HG03097 (cell line): ENCODE measurements around the gene ERAP2.
"Not testable (repeated sequence)": the region's sequence is repeated elsewhere in the genome, so short reads cannot be mapped to it uniquely, and the experiment has no call there.

Experiments used
- ATAC-seq: cut with Tn5 transposase; IDR thresholded peaks from one replicate; pipeline ENCODE4 v1.9.1; 2021; ENCODE audit not compliant: unreplicated experiment, low FRiP score

ERAP2 gene, protein sequence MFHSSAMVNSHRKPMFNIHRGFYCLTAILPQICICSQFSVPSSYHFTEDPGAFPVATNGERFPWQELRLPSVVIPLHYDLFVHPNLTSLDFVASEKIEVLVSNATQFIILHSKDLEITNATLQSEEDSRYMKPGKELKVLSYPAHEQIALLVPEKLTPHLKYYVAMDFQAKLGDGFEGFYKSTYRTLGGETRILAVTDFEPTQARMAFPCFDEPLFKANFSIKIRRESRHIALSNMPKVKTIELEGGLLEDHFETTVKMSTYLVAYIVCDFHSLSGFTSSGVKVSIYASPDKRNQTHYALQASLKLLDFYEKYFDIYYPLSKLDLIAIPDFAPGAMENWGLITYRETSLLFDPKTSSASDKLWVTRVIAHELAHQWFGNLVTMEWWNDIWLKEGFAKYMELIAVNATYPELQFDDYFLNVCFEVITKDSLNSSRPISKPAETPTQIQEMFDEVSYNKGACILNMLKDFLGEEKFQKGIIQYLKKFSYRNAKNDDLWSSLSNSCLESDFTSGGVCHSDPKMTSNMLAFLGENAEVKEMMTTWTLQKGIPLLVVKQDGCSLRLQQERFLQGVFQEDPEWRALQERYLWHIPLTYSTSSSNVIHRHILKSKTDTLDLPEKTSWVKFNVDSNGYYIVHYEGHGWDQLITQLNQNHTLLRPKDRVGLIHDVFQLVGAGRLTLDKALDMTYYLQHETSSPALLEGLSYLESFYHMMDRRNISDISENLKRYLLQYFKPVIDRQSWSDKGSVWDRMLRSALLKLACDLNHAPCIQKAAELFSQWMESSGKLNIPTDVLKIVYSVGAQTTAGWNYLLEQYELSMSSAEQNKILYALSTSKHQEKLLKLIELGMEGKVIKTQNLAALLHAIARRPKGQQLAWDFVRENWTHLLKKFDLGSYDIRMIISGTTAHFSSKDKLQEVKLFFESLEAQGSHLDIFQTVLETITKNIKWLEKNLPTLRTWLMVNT

DNA sequence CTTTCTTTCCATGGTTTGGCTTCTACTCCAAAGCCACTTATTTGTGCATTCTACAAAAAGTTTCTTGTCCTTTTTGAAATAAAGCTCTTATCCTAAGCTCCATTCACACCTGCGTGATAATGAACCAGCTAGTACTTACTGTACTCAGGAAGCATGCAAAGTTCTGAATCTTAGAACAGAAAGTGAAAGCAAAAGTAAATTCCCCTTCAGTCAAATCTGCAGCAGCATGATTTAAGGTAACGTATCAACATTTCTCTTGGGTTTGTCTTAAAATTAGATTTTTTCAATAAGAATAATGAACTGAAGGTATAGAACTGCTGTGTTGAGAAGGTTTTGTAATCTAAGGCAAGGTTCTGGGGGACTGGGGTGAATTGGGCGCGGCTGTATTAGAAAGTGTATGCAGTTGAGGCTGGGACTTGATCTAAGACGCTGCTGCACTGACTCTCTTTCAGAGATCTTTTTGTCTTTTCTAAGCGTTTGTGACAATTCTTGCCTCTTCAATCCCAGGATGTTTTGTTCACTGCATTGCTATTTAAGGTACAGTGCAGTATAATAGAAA lies at the start of gene ERAP2:
TSS of gene ERAP2 (plus strand) at position 209 of the 559 bp plus-strand sequence. CDS start 3,186 bp downstream, outside the sequence.
- ATAC-seq, result peak; percentile 51

DNA sequence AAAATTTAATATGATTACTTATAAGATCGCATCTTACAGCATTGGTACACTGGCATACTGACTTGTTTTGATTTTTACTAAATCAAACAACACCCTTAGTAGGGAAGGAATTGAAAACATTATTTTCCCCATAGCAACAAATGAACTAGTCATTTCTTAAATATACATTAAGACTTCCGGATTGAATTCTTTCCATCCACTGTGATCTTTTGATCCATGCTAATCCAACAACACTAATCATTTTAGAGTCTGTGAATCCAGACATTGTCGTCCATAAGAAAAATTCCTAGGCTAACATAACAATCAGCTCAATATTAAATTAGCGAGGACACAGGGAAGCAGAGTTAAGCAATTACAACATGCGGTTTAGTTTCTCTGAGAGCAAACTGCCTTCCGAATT lies 47.0 kb upstream of the ERAP2 start:
- ATAC-seq, result no peak

DNA sequence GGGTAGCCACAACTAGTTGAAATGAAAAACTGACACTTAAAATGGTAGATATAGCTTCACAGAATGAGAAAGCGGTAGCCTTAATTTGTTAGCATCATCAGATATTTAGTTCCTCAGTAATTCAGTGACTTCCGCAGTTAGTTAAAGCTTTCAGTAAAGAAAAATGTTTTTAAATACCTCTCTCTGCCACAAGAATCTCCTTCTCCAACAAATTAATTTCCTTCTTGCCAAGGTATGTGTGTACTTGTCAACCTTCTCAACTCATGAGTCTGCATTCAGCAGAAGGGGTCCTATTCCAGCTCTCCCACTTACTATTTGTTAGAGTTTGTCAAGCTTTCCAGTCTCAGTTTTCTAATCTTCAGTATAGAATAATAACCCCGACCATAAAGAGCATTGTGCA lies 42.3 kb upstream of the ERAP2 start:
- no peak for ATAC-seq

DNA sequence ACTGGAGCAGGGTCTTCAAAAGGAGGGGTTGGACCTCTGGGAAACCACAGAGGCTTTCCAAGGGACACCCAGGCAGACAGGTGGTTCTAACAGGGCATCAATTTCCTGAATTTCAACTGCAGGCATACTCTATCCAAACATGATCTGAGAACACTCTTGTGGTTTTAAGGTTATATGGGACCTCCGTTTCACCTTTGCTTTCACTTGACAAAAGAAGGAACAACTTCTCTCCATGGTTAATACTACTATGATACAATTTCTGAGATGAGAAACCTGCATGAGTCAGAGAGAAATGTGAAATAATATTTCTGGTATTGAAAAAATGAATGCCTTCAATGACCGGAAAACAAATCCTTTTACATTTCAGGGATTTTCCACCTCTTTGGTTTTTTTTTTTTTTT lies 40.5 kb upstream of the ERAP2 start:
- peak; percentile 56 for ATAC-seq

DNA sequence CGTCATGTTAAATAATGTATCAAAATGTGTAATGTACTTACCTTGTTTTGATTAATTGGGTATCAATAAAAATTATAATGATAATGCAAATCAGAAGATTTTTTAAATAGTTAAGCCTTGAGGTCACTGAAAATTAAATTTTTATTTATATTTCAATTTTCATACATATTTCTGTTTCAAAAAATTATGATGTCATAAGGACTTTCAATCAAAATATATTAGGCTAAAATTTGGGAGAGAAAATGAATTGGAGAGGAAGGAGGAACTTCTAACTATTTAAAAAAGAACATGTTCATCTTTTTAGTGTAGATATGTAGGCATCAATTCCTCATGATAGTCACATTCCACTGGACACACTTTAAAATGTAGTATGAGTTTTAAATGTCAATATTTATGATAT lies 39.5 kb upstream of the ERAP2 start:
- no peak for ATAC-seq

DNA sequence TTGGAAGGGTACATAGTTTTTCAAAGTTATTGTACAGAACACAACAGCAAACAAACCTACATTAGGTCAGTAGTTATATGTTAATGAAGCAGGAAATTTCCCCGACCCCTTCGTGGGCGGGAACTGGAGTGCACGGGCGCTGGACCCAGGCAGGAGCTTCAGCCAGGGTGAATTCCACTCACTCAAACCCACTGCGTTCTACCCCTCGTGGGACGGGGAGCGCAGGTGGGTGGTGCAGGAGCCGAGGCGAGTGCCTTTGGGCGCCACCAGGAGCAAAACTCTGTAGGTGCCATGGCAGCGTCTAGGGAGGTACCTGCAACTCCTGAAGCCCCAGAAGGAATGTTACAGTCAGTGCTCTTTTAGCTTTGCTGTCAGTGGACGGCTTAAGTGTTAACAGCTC lies 39.0 kb upstream of the ERAP2 start:
- ATAC-seq, result no peak

DNA sequence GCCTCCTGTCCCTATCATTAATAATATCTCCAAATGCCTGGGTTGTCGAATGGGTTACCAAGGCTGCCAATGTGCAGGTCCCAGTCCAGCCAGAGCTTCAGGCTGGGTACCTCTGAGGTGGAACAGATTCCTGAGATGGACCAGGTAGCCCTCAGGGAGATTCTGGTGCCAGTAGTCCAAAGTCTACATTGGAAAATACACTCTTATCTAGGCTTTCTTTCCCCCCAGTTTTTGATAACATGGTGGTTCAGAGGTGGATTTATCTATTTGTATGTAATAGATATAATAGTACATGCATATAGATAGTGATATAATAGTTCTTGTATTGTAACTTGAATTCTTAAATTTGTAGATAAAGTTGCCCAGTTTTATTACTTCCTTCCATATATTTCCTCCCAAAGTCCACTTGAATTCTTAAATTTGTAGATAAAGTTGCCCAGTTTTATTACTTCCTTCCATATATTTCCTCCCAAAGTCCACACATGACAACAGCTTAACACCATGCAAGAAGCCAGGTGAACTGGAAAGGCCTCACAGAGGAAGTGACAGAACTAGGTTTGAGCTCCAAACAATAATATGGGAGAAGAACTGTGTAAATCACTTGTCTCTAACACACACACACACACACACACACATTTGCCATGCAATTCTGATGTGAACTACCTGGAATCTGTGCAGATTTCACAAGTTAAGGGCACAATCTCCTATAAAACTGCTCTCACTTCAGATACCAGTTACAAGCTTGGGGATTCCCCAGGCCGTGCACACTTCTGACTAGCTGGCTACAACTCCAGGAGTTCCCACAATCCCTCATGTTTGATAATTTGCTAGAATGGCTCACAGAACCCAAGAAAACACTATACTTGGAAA lies 37.9 kb upstream of the ERAP2 start:
- no peak for ATAC-seq

DNA sequence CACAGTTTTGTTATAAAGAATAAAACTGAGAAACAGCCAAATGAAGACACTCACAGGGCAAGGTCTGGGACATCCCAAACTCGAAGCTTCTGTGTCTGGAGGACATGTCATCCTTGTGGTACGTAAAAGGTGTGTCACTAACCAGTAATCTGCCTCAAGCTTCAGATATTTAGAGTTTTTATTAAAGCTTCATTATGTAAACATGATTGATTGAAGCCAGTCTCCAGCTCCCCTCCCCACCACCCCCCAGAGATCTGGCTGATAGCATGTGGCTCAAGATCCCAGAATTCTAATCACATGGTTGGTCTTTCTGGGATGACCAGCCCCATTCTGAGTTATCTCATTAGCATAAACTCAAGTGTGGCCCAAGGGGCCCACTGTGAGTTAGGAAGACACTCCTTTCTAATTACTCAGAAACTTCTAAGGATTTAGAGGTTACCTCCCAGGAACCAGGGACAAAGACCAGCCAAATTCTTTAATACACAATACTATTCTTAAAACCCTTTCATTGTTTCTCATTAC lies 37.2 kb upstream of the ERAP2 start:
- no peak for ATAC-seq

DNA sequence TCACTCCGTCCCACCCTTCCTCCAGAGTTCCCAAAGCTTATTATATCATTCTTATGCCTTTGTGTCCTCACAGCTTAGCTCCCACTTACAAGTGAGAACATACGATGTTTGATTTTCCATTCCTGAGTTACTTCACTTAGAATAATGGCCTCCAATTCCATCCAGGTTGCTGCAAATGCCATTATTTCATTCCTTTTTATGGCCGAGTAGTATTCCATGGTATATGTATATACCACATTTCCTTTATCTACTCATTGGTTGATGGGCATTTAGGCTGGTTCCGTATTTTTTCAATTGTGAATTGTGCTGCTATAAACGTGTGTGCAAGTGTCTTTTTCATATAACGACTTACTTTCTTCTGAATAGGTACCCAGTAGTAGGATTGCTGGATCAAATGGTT lies 34.4 kb upstream of the ERAP2 start:
- not testable (repeated sequence) for ATAC-seq

DNA sequence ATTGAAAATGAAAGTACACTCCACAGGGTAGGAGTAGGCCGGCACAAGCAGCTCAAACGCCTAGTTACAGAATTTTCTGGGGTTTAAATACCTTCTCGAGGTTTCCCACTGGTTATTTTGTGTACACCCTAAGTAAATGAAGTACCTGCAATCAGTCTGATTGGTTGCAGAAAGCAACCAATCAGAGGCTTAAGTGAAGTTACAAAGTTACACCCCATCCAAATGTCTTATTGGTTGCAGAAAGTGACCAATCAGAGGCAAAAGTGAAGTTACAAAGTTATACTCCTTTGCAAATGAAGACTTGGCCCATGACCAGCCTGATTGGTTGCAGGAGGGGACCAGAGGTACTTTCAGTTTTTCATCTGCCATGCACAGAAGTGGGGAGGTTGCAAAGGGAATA lies 33.2 kb upstream of the ERAP2 start:
- no peak for ATAC-seq

DNA sequence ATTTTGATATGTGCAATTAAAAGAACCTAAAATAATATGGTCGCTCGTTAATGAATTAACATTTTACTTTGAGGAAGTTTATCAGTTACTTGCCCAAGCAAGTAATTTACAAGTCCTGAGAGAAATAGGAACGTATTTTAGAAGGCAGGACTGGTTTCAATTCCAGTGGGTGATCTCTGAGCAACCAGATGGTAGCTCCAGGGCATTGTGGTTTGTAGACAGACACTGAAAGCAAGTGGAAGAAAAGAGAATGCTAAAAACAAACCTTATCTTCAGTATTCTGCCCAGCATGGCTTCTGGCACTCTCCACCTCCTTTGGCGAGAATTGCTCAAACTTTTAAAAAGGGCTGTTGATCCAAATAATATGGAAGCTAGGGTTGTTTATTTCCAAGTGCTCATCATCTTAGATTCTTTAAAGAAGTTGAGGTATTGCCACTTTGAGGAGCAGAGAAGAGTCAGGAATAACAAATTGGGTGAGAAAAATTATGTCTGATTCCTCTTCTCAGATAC lies 31.8 kb upstream of the ERAP2 start:
- ATAC-seq, result no peak

DNA sequence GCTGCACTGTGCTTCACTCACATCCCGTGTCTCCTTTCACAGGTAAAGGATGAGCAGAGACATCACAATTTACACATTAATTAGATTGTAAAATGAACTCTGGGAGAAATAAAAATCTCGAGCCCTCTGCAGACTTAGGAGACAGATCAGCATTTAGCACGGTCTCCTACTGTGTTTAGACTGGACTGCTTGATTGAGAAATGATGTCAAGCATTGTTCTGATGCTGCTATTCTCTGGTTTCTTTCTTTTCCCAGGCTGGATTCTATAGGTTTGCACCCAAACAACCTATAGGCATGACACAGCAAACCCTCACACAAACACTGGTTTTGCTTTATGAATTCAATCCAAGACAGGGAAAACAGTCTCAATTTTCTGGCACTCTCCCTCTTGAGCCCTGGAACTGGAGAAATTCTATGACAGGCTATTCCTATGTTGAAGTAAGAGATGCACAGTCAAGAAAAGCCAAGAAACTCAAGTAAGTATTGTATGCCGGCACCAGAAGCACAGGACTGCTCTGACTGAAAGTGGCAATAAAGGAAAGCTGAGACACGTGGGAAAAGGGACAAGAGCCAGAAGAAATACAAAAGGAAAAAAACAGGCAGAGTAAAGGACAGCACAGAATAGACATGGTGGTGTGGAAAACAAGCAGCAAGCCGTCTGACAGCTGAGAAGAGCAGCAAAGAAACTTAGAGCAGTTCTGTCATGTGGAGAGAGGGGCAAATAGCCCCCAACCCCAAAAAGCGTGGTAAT lies 24.8 kb upstream of the ERAP2 start:
- no peak for ATAC-seq

DNA sequence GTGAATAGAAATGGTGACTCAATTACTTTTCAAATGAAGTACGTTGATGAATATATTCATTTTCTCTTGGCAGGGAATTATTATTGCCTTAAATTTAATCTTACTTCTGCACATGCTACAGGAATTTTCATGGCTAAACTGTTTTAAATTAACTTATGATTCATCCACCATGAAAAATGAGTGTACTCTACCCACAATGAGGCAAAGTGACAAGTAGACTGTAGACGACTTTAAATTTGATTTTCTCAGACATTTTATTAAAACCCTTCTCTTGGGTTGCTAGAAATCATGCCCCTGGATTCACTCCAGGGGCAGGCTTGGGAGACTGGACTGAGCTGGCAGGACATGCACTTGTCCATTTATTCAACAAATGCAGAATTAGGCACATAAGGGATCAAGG lies 23.5 kb upstream of the ERAP2 start:
- ATAC-seq, result no peak

DNA sequence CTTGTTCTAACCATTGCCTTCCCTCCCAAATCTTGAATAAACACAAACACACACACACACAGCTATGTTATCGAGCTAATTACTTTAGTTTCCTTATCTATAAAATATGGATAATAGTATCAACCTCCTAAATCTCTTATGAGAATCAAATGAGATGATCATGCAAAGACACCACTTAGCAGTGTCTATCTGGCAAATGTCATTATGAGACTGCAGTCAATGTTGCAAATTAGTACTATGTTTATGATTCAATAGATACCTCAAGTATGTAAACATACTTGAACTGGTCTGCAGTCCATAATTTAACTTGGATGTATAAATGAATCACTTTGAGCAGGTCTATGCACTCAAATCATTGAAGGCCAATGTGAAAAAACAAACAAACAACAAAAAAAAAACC lies 22.2 kb upstream of the ERAP2 start:
- ATAC-seq, result no peak

DNA sequence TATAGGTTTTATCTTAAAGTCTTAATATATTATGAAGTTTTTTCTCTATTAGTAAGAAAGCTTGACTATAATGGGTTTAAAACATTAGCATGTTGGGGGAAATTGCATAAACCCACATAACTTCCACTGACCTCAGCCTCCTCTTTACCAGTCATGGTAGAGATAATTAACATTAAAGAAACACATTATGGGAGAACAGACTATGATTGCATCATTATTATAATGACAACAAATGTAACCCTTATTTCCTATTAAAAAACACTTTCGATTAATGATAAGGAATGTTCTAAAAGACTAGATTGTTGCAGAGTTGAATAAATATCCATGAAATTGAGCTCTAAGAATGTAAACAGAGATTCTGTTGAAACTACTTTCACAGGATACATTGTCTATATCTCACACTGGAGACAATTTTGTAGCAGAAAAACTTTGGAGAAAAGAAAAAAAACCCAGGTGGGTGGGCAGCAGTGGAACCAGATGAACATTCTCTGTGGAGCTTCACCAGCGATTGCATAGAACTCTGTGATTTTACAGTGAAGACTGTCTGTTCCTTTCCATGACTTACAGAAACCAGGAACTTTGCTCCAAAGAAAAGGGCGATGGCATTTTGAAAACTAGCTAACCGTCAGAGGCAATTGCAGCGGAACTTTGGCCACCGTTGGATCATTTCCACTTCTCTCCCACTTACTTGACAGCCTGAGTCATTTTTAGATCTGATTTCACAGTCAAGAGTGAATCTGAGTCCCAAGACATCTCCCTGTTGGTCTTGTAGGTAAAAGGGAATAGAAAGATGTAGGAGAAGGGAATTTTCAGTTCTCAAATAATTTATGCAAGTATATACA lies 21.0 kb upstream of the ERAP2 start:
- ATAC-seq, result no peak

DNA sequence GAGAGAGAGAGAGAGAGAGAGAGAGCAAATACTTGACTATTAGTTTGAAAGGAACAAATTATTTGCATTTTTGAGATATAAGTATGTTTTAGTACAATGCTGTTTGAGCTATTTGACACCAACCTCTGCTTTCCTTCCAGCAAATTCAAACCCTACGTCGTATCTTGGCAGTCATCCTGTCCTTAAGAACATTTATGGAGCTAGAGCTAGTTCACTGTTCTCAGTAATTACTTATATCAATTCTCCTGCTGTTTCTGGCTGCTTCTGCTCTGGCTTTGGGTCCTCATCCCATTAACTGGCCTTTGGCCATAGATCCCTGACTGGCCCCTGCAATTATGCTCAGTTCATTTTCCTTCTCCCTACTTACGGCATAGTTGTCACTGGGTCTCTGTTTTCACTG lies 19.9 kb upstream of the ERAP2 start:
- no peak for ATAC-seq

DNA sequence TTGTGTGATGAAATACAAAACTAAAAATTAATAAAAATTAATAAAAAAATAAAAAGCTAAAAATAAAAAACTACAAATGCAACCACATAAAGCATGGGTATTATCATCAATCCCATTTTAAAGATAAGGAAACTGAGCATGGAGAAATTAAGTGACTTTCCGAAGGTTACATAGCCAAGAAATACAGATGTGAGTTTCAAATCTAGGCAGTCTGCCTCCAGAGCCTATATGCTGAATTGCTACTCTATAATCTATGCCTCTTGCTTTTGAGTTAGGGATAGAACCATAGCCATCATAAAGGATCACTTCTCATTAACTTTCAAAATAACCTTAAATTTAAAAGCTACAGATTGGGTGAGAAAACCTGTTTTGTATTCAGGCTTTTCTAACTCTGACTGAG lies 18.8 kb upstream of the ERAP2 start:
- ATAC-seq, result no peak

DNA sequence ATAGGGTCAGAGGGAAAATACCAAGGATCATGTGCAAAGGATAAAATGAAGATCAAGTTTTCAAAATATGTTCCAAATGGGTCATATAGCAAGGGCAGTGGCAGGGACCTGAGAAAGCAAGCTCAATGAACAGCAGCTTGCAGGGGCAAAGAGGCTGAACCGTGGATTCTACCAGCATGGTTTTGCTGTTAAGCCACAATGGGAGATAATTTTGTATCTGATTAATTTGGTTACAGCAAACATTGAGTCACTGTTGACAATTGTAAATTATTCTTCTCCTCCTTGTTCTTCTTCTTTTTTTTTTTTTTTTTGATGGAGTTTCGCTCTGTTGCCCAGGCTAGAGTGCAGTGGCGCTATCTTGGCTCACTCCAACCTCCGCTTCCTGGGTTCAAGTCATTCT lies 18.4 kb upstream of the ERAP2 start:
- ATAC-seq, result no peak
